Epithelial cell of esophagus (primary cell): ENCODE data around the gene FGF14.
A peak's percentile ranks its signal among the peaks of the same experiment; 100 is the strongest.

ENCODE experiments used
- DNase-seq: peaks from one replicate; pipeline ENCODE4 v3.0.0; 2010; ENCODE audit warnings: low read depth
- H3K4me3 ChIP-seq: 2 replicates; pipeline ENCODE4 v1.5.1; 2011; ENCODE audit warnings: mild to moderate bottlenecking, low read length, control low read depth
- CTCF ChIP-seq: IDR thresholded peaks from 2 replicates; pipeline ENCODE4 v1.5.1; 2011; ENCODE audit warnings: low read depth, mild to moderate bottlenecking, low read length, control low read depth, inconsistent platforms; ENCODE audit not compliant: insufficient read depth; ENCODE audit errors: missing control alignments

FGF14 gene

GRCh38 chr13:102401265-102401664 lies 583 bp downstream of the FGF14 start:
- TF ChIP-seq CTCF: no peak
- H3K4me3 ChIP-seq: peak overlapping the region; percentile 42
- peak; percentile 50 for DNase-seq

GRCh38 chr13:102400675-102401145 lies 1.1 kb downstream of the FGF14 start:
- peak overlapping the region; percentile 42 for H3K4me3 ChIP-seq
- DNase-seq: peak; percentile 48
- TF ChIP-seq CTCF: no peak

GRCh38 chr13:102399791-102400674 lies 1.8 kb downstream of the FGF14 start:
- peak overlapping the region; percentile 42 for H3K4me3 ChIP-seq
- TF ChIP-seq CTCF: no peak
- DNase-seq: peak; percentile 8

- TF ChIP-seq CTCF: no peak
- no peak overlapping the region for H3K4me3 ChIP-seq
- no peak for DNase-seq
Measured at GRCh38 chr13:102395939-102396338, 5.9 kb downstream of the FGF14 start.

GRCh38 chr13:102395174-102395573 lies 6.7 kb downstream of the FGF14 start:
- H3K4me3 ChIP-seq: peak overlapping the region; percentile 65
- no peak for DNase-seq
- TF ChIP-seq CTCF: no peak

GRCh38 chr13:102394158-102395053 lies 7.4 kb downstream of the FGF14 start:
- peak overlapping the region; percentile 65 for H3K4me3 ChIP-seq
- DNase-seq: peak; percentile 72
- TF ChIP-seq CTCF: peak; percentile 20
